ENCODE results near the gene EIF3I.

EIF3I gene

GRCh38 chr1:32266921-32267591 is 44.8 kb downstream of the EIF3I start:
- DNase-seq: no peak

GRCh38 chr1:32269744-32270143 is 47.5 kb downstream of the EIF3I start:
- DNase-seq: no peak

GRCh38 chr1:32272557-32273390 is 50.6 kb downstream of the EIF3I start:
- peak; percentile 43 for DNase-seq

- peak; percentile 83 for DNase-seq
Observed at GRCh38 chr1:32273391-32274208, 51.4 kb downstream of the EIF3I start.

GRCh38 chr1:32274646-32275340 is 52.6 kb downstream of the EIF3I start:
- no peak for DNase-seq

GRCh38 chr1:32275424-32275823 is 53.2 kb downstream of the EIF3I start:
- no peak for DNase-seq

GRCh38 chr1:32276032-32276782 is 54.0 kb downstream of the EIF3I start:
- DNase-seq: no peak

Data from central memory CD4-positive, alpha-beta T cell (primary cell).